Measurements from ENCODE around the gene DIP2C. TPM values are rescaled to one million over a fixed set of nuclear protein-coding genes. Genes with fewer than 3 reads are reported as not detected.

DIP2C gene
- total RNA-seq, 2 donors from 2014 or later = 13.0 to 13.7 TPM

- no peaks in the 10 kb centered on the region for H3K9me3 ChIP-seq (ENCODE audit: control insufficient read depth, low read length)
- TF ChIP-seq CTCF (conservative IDR thresholded peaks at IDR 0.05) = no peak
- H3K4me1 Mint-ChIP-seq = no peaks in the 10 kb centered on the region
- H3K27ac Mint-ChIP-seq = no peak overlapping the region
- no peak overlapping the region for H3K9ac ChIP-seq (ENCODE audit: extremely low read depth, low read length, poor library complexity, severe bottlenecking)
- peaks cover 20% of the 10 kb centered on the region for H3K36me3 ChIP-seq (ENCODE audit: control insufficient read depth, insufficient read depth, low read length)
- no peaks in the 10 kb centered on the region for H3K9me3 Mint-ChIP-seq
- H3K27ac ChIP-seq (ENCODE audit: low read depth, low read length) = no peak overlapping the region
- no peaks in the 10 kb centered on the region for H3K27me3 ChIP-seq (ENCODE audit: control insufficient read depth, insufficient read depth, low read length, poor library complexity, severe bottlenecking)
- H3K4me1 ChIP-seq (ENCODE audit: control insufficient read depth, insufficient read depth, low read length) = no peaks in the 10 kb centered on the region
- H3K4me3 ChIP-seq (ENCODE audit: low read length) = no peak overlapping the region
- 94 to 100% methylated on average over 5 to 8 of the region's 8 CpGs for WGBS, 2 experiments (ENCODE audit: insufficient coverage in 1 of 2, insufficient read length in 1 of 2)
- peaks cover 14% of the 10 kb centered on the region for H3K36me3 Mint-ChIP-seq (ENCODE audit: low read depth)
- no peak overlapping the region for H3K4me3 Mint-ChIP-seq
- no peak for DNase-seq
- H3K27me3 Mint-ChIP-seq (ENCODE audit: insufficient read depth) = no peaks in the 10 kb centered on the region
Measured at GRCh38 chr10:421170-421569, 268.3 kb downstream of the DIP2C start.

- no peak overlapping the region for H3K4me3 Mint-ChIP-seq
- Histone ChIP-seq H3K27me3 (ENCODE audit: control insufficient read depth, insufficient read depth, low read length, poor library complexity, severe bottlenecking) (no peaks in the 10 kb centered on the region), H3K9ac (ENCODE audit: extremely low read depth, low read length, poor library complexity, severe bottlenecking) (no peak overlapping the region), H3K4me3 (ENCODE audit: low read length) (no peak overlapping the region), H3K36me3 (ENCODE audit: control insufficient read depth, insufficient read depth, low read length) (peaks cover 20% of the 10 kb centered on the region), H3K9me3 (ENCODE audit: control insufficient read depth, low read length) (no peaks in the 10 kb centered on the region), H3K4me1 (ENCODE audit: control insufficient read depth, insufficient read depth, low read length) (no peaks in the 10 kb centered on the region), H3K27ac (ENCODE audit: low read depth, low read length) (no peak overlapping the region)
- no peaks in the 10 kb centered on the region for H3K9me3 Mint-ChIP-seq
- H3K36me3 Mint-ChIP-seq (ENCODE audit: low read depth) = peaks cover 14% of the 10 kb centered on the region
- DNase-seq = no peak
- H3K4me1 Mint-ChIP-seq = no peaks in the 10 kb centered on the region
- no peaks in the 10 kb centered on the region for H3K27me3 Mint-ChIP-seq (ENCODE audit: insufficient read depth)
- 95 to 96% methylated on average over 43 to 46 of the region's 46 CpGs for WGBS, 2 experiments (ENCODE audit: insufficient coverage in 1 of 2, insufficient read length in 1 of 2)
- no peak overlapping the region for H3K27ac Mint-ChIP-seq
- TF ChIP-seq CTCF (conservative IDR thresholded peaks at IDR 0.05) = no peak
Measured at GRCh38 chr10:420154-421121, 269.0 kb downstream of the DIP2C start.

- no peak for DNase-seq
- H3K4me1 Mint-ChIP-seq = no peaks in the 10 kb centered on the region
- Histone ChIP-seq H3K4me1 (ENCODE audit: control insufficient read depth, insufficient read depth, low read length) (no peaks in the 10 kb centered on the region), H3K9me3 (ENCODE audit: control insufficient read depth, low read length) (no peaks in the 10 kb centered on the region), H3K9ac (ENCODE audit: extremely low read depth, low read length, poor library complexity, severe bottlenecking) (no peak overlapping the region), H3K27me3 (ENCODE audit: control insufficient read depth, insufficient read depth, low read length, poor library complexity, severe bottlenecking) (no peaks in the 10 kb centered on the region), H3K27ac (ENCODE audit: low read depth, low read length) (no peak overlapping the region), H3K4me3 (ENCODE audit: low read length) (no peak overlapping the region), H3K36me3 (ENCODE audit: control insufficient read depth, insufficient read depth, low read length) (peaks cover 28% of the 10 kb centered on the region)
- peaks cover 15% of the 10 kb centered on the region for H3K36me3 Mint-ChIP-seq (ENCODE audit: low read depth)
- no peak for TF ChIP-seq CTCF (conservative IDR thresholded peaks at IDR 0.05)
- H3K27ac Mint-ChIP-seq = no peak overlapping the region
- 95 to 97% methylated on average over 17 to 19 of the region's 19 CpGs for WGBS, 2 experiments (ENCODE audit: insufficient coverage in 1 of 2, insufficient read length in 1 of 2)
- no peaks in the 10 kb centered on the region for H3K9me3 Mint-ChIP-seq
- H3K27me3 Mint-ChIP-seq (ENCODE audit: insufficient read depth) = no peaks in the 10 kb centered on the region
- H3K4me3 Mint-ChIP-seq = no peak overlapping the region
Measured at GRCh38 chr10:418894-419293, 270.6 kb downstream of the DIP2C start.
